Measurements from ENCODE around the gene OOSP4A.
"Not testable (repeated sequence)": the region's sequence is repeated elsewhere in the genome, so short reads cannot be mapped to it uniquely, and the experiment has no call there.

DNA sequence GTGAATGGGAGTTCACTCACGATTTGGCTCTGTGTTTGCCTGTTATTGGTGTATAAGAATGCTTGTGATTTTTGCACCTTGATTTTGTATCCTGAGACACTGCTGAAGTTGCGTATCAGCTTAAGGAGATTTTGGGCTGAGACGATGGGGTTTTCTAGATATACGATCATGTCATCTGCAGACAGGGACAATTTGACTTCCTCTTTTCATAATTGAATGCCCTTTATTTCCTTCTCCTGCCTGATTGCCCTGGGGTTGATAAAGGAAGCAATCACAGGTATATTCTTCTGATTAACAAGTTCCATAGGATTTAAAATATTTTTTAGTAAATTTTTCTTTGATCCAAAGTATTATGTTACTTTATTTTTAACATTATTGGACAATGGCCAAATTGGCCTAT is 18.2 kb downstream of the OOSP4A start:
- TF ChIP-seq, protein P1, sequence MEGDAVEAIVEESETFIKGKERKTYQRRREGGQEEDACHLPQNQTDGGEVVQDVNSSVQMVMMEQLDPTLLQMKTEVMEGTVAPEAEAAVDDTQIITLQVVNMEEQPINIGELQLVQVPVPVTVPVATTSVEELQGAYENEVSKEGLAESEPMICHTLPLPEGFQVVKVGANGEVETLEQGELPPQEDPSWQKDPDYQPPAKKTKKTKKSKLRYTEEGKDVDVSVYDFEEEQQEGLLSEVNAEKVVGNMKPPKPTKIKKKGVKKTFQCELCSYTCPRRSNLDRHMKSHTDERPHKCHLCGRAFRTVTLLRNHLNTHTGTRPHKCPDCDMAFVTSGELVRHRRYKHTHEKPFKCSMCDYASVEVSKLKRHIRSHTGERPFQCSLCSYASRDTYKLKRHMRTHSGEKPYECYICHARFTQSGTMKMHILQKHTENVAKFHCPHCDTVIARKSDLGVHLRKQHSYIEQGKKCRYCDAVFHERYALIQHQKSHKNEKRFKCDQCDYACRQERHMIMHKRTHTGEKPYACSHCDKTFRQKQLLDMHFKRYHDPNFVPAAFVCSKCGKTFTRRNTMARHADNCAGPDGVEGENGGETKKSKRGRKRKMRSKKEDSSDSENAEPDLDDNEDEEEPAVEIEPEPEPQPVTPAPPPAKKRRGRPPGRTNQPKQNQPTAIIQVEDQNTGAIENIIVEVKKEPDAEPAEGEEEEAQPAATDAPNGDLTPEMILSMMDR (IDR thresholded peaks at IDR 0.05), result not testable (repeated sequence)
- TF ChIP-seq ZFX (IDR thresholded peaks at IDR 0.05; ENCODE audit: borderline replicate concordance), result not testable (repeated sequence)

Measured in 22Rv1 (cell line).